Smooth muscle cell (in vitro differentiated cells): Measurements from ENCODE around the gene GSK3A. TPM values are rescaled to one million over a fixed set of nuclear protein-coding genes. Genes with fewer than 3 reads are reported as not detected.

Experiments used
- DNase-seq: peaks from one replicate; lab custom pipeline; 2025; ENCODE audit not compliant: unreplicated experiment; lab: John Stamatoyannopoulos, UW
- H2AFZ ChIP-seq: fragments of 200-600 bp; sonication (generic); 2 replicates; pipeline ENCODE4 v1.6.0; 2016; ENCODE audit warnings: antibody characterized with exemption, low read depth, mild to moderate bottlenecking
- H3F3A ChIP-seq: fragments of 200-600 bp; sonication (generic); 2 replicates; pipeline ENCODE4 v1.6.0; 2017; ENCODE audit warnings: antibody characterized with exemption, low read depth
- H3K27ac ChIP-seq: fragments of 200-600 bp; sonication (generic); 2 replicates; pipeline ENCODE4 v1.5.1; 2016; ENCODE audit warnings: low read depth, mild to moderate bottlenecking
- H3K27me3 ChIP-seq: fragments of 200-600 bp; sonication (generic); 2 replicates; pipeline ENCODE4 v1.6.1; 2016; ENCODE audit warnings: low read depth, mild to moderate bottlenecking
- H3K36me3 ChIP-seq: fragments of 200-600 bp; sonication (generic); 2 replicates; pipeline ENCODE4 v1.5.1; 2016; ENCODE audit warnings: low read depth
- H3K4me1 ChIP-seq: fragments of 200-600 bp; sonication (generic); 2 replicates; pipeline ENCODE4 v1.5.1; 2016; ENCODE audit warnings: low read depth
- H3K4me2 ChIP-seq: fragments of 200-600 bp; sonication (generic); 2 replicates; pipeline ENCODE4 v1.6.0; 2016; ENCODE audit warnings: mild to moderate bottlenecking
- H3K4me3 ChIP-seq: fragments of 200-600 bp; sonication (generic); 2 replicates; pipeline ENCODE4 v1.5.1; 2016; ENCODE audit warnings: mild to moderate bottlenecking
- H3K79me2 ChIP-seq: fragments of 200-600 bp; sonication (generic); 2 replicates; pipeline ENCODE4 v1.6.0; 2016; ENCODE audit warnings: low read depth, mild to moderate bottlenecking
- H3K9ac ChIP-seq: fragments of 200-600 bp; sonication (generic); 2 replicates; pipeline ENCODE4 v1.6.0; 2016; ENCODE audit warnings: low read depth
- H3K9me3 ChIP-seq: fragments of 200-600 bp; sonication (generic); replicated peaks from 2 replicates; pipeline ENCODE4 v1.5.1; 2016; ENCODE audit warnings: low read depth
- H4K20me1 ChIP-seq: fragments of 200-600 bp; sonication (generic); 2 replicates; pipeline ENCODE4 v1.6.0; 2016; ENCODE audit warnings: low read depth
- WGBS: methylation state at CpG from one replicate; pipeline ENCODE4 v1.1.7; 2016; ENCODE audit warnings: low lambda C conversion rate; 5-methylcytosine and 5-hydroxymethylcytosine counted together
- polyA plus RNA-seq: library from polyadenylated mRNA; unstranded; fragments of >200 nt; fragmentation: Nextera tagmentation; extraction: Ambion mirVana; gene quantifications from 2 replicates; pipeline ENCODE4 v1.2.1, GENCODE V29; 2016
- total RNA-seq: library from RNA; depleted of rRNA; stranded (reverse); fragments of >200 nt; gene quantifications from 2 replicates; pipeline ENCODE4 v1.2.3, GENCODE V29; 2014
- TF ChIP-seq, protein P1 (sequence below): fragments of 200-600 bp; sonication (generic); IDR thresholded peaks from 2 replicates; pipeline ENCODE4 v1.5.1; 2017; ENCODE audit warnings: borderline replicate concordance, mild to moderate bottlenecking, antibody characterized with exemption; ENCODE audit not compliant: insufficient read depth, poor library complexity, severe bottlenecking

Gene GSK3A
- total and polyA plus RNA-seq, 2 experiments from 2014 or later: 27.4 to 39.0 TPM

DNA sequence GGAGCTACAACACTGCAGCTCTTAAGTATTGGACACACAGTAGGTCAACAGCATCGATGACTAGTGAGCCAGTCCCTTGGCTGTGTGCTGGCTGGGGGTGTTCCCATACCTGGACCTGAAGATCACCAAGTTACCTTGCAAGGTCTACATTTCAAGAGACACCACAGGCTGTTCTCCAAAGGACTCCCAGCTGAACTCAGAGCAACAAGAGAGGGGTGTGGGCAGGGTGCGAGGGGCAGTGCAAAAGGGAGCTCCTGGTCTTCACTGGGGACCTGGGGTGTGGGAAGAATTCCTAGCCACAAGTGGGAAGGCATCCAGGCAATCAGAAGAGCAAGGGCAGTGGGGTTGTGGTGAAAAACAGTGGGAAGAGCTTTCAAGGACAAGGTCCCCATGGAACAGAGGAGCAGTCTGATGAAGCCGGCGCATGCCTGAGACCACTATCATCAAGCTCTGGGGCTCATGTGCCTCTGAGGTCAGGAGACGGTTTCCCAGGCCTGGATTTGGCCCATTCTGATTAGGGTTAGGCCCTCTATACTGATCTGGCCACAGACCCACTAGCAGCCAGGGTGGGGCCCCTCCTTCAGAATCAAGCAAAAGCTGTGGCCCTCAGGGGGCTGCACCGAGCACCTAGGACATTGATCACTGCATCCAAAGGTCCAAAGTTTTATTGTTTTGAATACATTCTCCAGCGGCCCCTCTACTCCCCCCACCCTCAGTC is 4.7 kb upstream of the GSK3A start:
- no peak overlapping the region for H3K4me3 ChIP-seq
- H3K4me2 ChIP-seq: no peak overlapping the region
- peaks cover 63% of the 10 kb centered on the region for H4K20me1 ChIP-seq
- H3K9ac ChIP-seq: peak overlapping the region; percentile 17
- peaks cover 34% of the 10 kb centered on the region for H3K79me2 ChIP-seq
- H3K27me3 ChIP-seq: no peaks in the 10 kb centered on the region
- H3K9me3 ChIP-seq: no peaks in the 10 kb centered on the region
- DNase-seq: no peak
- H2AFZ ChIP-seq: no peak overlapping the region
- WGBS: 79% methylated on average over 7 of the region's 7 CpGs
- H3K27ac ChIP-seq: peak overlapping the region; percentile 68
- H3K36me3 ChIP-seq: no peaks in the 10 kb centered on the region
- TF ChIP-seq, protein P1, sequence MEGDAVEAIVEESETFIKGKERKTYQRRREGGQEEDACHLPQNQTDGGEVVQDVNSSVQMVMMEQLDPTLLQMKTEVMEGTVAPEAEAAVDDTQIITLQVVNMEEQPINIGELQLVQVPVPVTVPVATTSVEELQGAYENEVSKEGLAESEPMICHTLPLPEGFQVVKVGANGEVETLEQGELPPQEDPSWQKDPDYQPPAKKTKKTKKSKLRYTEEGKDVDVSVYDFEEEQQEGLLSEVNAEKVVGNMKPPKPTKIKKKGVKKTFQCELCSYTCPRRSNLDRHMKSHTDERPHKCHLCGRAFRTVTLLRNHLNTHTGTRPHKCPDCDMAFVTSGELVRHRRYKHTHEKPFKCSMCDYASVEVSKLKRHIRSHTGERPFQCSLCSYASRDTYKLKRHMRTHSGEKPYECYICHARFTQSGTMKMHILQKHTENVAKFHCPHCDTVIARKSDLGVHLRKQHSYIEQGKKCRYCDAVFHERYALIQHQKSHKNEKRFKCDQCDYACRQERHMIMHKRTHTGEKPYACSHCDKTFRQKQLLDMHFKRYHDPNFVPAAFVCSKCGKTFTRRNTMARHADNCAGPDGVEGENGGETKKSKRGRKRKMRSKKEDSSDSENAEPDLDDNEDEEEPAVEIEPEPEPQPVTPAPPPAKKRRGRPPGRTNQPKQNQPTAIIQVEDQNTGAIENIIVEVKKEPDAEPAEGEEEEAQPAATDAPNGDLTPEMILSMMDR: no peak
- peaks cover 11% of the 10 kb centered on the region for H3K4me1 ChIP-seq
- peaks cover 32% of the 10 kb centered on the region for H3F3A ChIP-seq

DNA sequence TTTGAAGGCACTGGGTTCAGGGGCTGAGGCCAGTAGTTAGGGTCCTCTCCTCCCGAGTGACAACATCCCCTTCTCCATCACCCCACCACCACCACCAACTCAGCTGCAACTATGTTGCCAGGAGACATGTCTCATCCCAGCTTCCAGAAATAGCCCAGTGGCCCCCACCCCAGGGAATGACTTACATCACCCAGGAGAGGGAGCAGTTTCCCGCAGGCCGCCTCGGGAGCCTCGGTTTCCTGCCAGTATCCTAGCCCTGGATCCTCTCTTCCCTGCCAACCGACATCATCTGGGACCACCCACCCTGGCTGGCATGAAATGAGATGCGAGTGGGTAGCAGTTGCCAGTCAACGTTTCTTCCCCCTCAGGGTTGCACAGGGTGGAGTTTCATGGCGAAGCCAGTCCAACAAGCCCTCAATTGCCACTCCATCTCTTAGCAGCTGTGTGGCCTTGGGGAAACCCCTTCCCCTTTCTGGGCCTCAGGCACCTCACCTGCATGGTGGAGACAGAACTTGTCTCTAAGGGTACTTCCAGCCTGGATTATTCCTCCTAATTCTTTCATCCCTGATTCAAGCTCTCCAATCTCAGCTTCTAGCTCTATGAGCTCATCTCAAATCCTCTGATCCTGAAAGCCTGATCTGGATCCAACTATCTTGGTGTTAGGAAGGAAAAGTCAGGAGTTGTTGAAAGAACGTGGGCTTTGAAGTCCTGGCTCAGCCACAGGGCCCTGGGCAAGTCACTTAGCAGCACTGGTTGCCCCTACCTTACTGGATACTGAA is 3.9 kb upstream of the GSK3A start:
- peak; percentile 33 for DNase-seq
- no peaks in the 10 kb centered on the region for H3K27me3 ChIP-seq
- H3K4me2 ChIP-seq: peak overlapping the region; percentile 5
- H3K79me2 ChIP-seq: peaks cover 34% of the 10 kb centered on the region
- no peak overlapping the region for H3K9ac ChIP-seq
- H3K36me3 ChIP-seq: no peaks in the 10 kb centered on the region
- no peak overlapping the region for H3K4me3 ChIP-seq
- peaks cover 10% of the 10 kb centered on the region for H3K4me1 ChIP-seq
- H3F3A ChIP-seq: peaks cover 32% of the 10 kb centered on the region
- 23% methylated on average over 10 of the region's 10 CpGs for WGBS
- H3K9me3 ChIP-seq: no peaks in the 10 kb centered on the region
- TF ChIP-seq, protein P1: peak; percentile 52
- H2AFZ ChIP-seq: no peak overlapping the region
- H3K27ac ChIP-seq: peak overlapping the region; percentile 68
- H4K20me1 ChIP-seq: peaks cover 59% of the 10 kb centered on the region

DNA sequence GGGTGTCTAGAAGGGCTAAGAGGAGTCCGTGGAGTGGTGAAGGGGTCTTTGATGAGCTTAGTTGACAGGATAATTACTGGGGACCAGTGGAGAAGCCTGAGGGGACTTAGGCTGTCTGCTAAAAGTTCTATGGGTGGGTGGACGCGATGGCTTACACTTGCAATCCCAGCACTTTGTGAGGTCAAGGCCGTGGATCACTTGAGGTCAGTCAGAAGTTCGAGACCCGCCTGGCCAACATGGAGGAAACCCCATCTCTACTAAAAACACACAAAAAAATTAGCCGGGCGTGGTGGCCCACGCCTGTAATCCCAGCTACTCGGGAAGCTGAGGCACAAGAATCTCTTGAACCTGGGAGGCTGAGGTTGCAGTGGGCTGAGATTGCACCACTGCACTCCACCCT is 2.8 kb upstream of the GSK3A start:
- Histone ChIP-seq H3K27me3 (no peaks in the 10 kb centered on the region), H3K4me1 (peaks cover 15% of the 10 kb centered on the region), H2AFZ (no peak overlapping the region), H3K79me2 (peaks cover 34% of the 10 kb centered on the region), H3K4me3 (no peak overlapping the region), H3K9ac (no peak overlapping the region), H4K20me1 (peaks cover 58% of the 10 kb centered on the region), H3F3A (peaks cover 32% of the 10 kb centered on the region), H3K36me3 (no peaks in the 10 kb centered on the region), H3K27ac (peak overlapping the region; percentile 47), H3K4me2 (peak overlapping the region; percentile 93), H3K9me3 (no peaks in the 10 kb centered on the region)
- DNase-seq: no peak
- TF ChIP-seq, protein P1: no peak
- 84% methylated on average over 10 of the region's 10 CpGs for WGBS
